Smooth muscle cell of the brain vasculature (primary cell): ENCODE measurements around the gene BGN.

Experiments used
- DNase-seq: peaks from one replicate; pipeline ENCODE4 v3.0.0-alpha.2; 2012; ENCODE audit warnings: low read depth, low spot score

Gene BGN

DNA sequence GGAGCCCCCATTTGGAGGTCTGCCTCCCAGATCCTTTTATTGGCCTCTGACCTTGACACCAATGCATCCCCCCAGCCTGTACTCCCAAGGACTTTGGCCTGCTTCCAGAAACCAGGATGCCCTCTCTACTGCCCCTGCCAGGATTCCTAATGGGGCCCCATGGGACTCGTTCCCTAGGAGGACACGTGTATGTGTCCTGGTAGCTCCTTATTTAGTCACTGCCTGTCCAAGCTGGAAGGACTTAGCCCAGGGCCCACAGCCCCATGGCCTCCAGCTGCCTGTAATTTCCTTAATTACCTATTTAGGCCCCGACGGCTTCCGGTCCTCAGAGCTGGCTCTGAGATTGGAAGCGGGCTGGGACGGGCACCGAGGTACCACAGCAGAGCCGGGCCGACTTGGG, 32.0 kb downstream of the BGN start:
- DNase-seq, result no peak

DNA sequence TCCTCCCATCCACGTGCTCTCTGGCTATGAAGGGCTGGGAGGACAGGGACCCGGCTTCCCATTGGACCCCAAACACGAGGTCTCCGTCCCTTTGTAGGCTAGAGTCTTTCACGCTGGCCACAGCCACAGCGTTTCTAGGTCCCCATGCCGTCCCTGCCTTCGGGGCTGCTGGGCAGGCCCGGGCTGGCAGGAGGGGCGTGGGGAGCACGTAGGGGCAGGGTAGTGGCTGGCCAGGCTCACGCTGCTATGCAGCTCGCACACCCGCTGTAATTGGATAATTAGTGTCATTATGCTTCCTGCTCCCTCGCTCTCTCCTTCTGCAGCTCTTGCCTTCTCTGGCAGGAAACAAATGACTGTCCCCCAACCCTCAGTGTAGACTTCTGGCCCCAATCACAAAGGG, 32.4 kb downstream of the BGN start:
- no peak for DNase-seq

- no peak for DNase-seq
Measured at GRCh38 chrX:153530411-153531129, 35.8 kb downstream of the BGN start.

- no peak for DNase-seq
Measured at GRCh38 chrX:153533091-153533490, 38.3 kb downstream of the BGN start.

DNA sequence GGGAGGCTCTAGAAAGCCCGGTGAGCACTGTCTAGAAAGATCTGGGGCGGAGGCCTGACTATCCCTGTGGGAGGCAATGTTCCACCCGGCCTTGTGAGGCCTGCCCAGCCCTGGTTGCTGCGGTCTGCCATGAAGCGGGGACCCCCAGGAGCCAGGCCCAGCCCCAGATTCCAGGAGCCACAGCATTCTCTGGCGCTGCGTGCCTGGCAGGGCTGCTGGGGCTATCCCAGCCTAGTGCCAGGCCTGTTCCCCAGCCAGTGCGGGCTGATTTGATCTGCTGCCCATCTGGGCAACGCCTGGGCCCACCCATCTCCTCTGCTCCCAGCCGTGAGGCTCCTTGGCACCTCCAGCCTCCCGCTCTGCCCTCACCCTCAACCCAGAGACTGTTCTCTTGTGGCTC, 42.3 kb downstream of the BGN start:
- no peak for DNase-seq

GRCh38 chrX:153537526-153538295, 42.9 kb downstream of the BGN start:
- DNase-seq, result no peak

DNA sequence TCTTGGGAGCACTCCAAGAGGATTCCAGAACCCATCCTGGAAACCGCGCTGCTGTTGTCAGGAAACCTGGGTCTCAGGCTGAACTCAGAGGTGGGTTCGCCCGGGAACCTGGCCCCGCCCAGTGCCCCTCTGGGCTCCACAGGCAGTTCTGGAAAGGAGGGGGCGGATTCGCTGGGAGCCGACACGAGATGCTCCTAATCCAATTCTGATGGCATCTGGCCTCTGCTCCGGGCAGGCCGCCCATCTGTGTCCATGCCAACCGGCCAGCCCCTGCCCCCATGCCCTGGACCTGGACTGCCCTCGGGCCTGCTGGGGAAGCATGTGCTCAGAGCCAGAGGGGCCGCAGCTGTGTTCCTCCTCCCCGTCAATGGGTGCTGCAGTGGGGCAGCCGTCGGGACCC, 43.6 kb downstream of the BGN start:
- no peak for DNase-seq

- no peak for DNase-seq
Measured at GRCh38 chrX:153539171-153539978, 44.6 kb downstream of the BGN start.

GRCh38 chrX:153539979-153540358, 45.2 kb downstream of the BGN start:
- DNase-seq, result no peak

- no peak for DNase-seq
Measured at GRCh38 chrX:153544727-153545126, 49.9 kb downstream of the BGN start.

- no peak for DNase-seq
Measured at GRCh38 chrX:153546386-153546785, 51.6 kb downstream of the BGN start.

- no peak for DNase-seq
Measured at GRCh38 chrX:153547195-153547594, 52.4 kb downstream of the BGN start.

GRCh38 chrX:153549231-153549630, 54.5 kb downstream of the BGN start:
- DNase-seq, result no peak

DNA sequence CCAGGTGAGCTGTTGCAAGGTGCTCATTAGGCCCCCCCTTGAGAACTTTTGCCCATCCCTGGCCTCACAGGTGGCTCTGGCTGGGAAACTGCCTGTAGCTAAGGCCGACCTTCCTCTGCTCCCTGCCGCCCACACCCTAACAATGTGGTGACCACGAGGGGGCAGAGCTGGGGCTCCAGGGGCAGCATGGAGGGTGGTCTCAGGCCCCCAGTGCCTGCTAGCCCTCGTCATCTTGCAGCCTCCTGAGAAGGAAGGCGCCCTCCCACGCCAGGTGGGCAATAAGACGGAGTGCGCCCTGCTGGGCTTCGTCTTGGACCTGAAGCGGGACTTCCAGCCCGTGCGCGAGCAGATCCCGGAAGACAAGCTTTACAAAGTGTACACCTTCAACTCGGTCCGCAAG, 55.0 kb downstream of the BGN start:
- DNase-seq, result no peak

- DNase-seq, result no peak
Measured at GRCh38 chrX:153551135-153551534, 56.4 kb downstream of the BGN start.

GRCh38 chrX:153554519-153555167, 59.9 kb downstream of the BGN start:
- no peak for DNase-seq

DNA sequence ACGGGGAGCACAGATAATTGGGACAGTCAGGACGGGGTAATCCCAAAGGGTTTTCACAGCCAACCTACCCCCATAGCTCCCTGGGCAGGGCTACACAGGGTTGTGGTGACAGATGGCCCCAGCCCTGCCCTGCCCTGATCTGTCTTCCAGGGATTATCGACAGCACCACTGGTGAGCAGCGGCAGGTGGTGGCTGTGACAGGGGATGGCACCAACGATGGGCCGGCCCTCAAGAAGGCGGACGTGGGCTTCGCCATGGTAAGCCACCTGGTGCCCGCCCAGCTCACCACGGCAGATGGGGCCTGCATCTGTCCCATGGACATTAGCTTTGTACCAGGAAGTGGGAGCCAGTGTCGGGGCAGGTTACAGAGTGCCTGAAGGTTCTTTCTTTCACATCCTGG, 62.0 kb downstream of the BGN start:
- no peak for DNase-seq

GRCh38 chrX:153557618-153558355, 63.0 kb downstream of the BGN start:
- no peak for DNase-seq
